H54 (cell line): ENCODE data around the gene CALN1.

ENCODE experiments used
- DNase-seq: peaks from one replicate; pipeline ENCODE4 v3.0.0; 2011; ENCODE audit warnings: low spot score, mixed read lengths; ENCODE audit not compliant: insufficient read length
- FAIRE-seq: peaks from 3 replicates; lab custom pipeline; 2011; peaks lifted over from hg19 to GRCh38; lab: Jason Lieb, UNC
- POLR2A ChIP-seq: IDR thresholded peaks from 2 replicates; pipeline ENCODE4 v1.6.1; 2011; ENCODE audit warnings: low read depth, mild to moderate bottlenecking, low read length

CALN1 gene

DNA sequence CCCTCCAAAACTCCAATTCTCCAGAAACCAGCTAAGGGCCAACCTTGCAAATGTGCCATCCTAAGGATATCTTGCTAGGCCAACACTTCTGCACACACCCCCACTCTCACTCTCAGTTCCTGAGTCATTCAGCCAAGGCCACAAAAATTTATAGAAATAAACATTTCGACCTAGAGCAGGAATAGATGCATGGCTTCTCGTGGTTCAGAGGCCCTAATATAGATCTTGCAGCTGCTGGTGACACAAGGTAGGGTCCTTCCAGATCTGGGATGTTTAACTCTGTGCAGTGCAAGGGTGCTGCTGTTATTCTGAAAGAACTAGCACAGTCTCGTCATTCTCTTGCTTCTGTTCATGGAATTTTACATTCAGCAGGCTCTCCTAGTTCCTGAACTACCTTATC lies 369.3 kb downstream of the CALN1 start:
- TF ChIP-seq POLR2A, result no peak
- FAIRE-seq (no peak), DNase-seq (no peak)

DNA sequence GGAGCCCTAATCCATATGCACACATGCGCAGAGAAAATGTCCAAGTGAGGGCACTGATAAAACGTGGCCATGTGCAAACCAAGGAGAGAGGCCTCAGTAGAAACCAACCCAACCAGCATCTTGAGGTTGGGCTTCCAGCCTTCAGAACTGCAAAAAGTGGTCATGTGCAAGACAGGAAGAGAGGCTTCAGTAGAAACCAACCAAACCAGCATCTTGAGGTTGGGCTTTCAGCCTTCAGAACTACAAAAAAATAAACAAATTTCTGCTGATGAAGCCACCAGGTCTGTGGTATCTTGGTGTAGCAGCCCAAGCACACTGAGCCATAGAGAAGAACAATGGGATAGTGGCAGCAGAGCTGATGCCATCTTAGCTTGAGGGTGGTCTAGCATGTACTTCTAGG lies 371.5 kb downstream of the CALN1 start:
- no peak for TF ChIP-seq POLR2A

DNA sequence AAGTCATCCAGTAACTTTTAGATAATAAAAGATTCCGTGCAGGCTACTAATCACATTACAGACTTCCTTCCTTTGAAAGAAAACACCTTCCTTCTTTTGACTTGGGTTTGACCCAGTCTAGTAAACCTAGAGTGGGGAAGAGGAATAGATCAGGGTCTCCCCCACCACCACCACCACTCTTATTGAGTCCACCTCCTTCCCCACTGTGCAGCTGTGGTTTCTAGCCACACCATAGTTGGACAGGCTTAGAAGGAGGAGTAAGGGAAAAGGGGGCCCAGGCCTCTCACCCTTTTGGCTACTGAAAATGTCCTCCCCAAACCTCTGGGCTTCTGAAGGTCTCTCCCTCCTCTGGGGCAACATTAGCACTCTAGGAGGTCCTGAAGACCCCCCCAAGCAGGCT lies 372.7 kb downstream of the CALN1 start:
- no peak for DNase-seq

More for the DNA sequence above, 371.5 kb downstream of the CALN1 start:
- DNase-seq (no peak), FAIRE-seq (no peak)

DNA sequence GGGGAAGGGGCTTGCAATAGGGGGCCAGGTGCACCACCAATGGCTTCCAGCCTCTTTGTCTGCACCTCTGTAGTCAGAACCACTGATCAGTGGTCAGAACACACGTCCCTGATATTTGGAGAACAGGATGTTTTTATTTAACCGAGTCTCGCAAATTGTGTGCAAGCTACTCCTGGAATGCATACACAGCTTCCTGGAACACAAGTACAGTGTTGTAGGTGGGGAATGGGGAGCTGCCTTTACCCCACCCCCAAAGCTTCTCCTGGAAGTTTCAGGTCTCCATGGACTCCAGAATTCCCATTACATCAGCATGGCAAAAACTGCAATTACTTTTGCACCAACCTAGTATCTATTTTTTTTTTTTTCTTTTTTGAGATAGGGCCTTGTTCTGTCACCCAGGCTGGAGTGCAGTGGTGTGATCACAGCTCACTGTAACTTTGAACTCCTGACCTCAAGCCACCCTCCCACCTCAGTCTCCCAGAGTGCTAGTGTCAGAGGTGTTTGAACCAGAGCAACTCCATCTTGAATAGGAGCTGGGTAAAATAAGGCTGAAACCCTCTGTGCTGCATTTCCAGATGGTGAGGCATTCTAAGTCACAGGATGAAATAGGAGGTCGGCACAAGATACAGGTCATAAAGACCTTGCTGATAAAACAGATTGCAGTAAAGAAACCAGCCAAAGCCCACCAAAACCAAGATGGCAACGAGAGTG lies 374.0 kb downstream of the CALN1 start:
- no peak for TF ChIP-seq POLR2A
- DNase-seq (no peak), FAIRE-seq (no peak)

More for the DNA sequence above, 372.7 kb downstream of the CALN1 start:
- no peak for TF ChIP-seq POLR2A
- FAIRE-seq, result no peak

DNA sequence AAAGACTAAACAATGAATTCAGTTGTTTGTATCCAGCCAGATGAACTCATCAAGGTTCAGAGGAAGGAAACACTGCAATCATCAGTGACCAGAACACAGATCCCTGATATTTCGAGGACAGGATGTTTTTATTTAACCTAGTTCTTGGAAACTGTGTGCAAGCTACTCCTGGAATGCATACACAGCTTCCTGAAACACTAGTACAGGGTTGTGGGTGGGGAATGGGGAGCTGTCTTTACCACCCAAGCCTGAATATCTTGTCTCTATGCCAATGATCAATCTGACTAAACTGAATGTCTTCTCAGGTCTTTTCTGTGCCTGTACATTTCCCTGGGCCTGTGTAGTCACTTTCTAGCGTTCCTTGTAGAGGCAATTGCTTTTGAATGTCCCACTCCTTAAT lies 374.6 kb downstream of the CALN1 start:
- no peak for TF ChIP-seq POLR2A
- no peak for DNase-seq
- FAIRE-seq, result no peak

DNA sequence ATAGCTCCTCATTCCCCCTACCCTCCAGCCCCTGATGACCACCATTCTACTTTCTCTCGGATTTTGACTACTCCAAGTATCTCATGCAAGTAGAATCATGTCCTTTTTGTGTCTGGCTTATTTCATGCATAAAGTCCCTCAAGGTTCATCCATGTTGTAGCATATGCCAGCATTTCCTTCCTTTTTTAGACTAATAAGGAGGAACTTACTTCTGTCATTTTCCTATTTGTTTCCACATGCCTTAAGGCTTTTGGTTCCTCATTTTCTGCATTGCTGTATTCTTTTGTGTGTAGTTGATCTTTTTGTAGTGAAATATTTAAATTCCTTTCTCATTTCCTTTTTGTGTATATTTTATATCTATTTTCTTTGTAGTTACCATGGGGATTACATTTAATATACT lies 376.9 kb downstream of the CALN1 start:
- FAIRE-seq (no peak), DNase-seq (no peak)
- TF ChIP-seq POLR2A, result no peak

DNA sequence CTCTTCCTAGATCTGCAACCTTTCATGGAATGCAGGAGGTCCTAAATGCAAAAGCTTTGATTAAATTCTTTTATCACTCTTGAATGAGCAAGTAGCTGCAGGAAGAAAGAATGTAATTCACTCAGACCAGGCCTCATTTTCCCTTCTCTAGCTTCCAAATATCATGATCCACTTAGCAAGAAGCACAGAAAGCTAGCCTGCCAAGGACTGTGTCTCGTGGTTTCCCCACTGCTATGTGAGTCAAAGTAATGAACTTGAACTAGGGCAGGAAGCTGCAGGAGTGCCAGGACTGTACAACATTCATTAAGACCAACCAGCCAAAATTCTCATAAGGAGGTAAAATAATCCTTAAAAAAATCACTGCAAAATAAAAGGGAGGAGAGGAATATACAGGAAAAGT lies 379.2 kb downstream of the CALN1 start:
- DNase-seq (no peak), FAIRE-seq (no peak)
- no peak for TF ChIP-seq POLR2A

DNA sequence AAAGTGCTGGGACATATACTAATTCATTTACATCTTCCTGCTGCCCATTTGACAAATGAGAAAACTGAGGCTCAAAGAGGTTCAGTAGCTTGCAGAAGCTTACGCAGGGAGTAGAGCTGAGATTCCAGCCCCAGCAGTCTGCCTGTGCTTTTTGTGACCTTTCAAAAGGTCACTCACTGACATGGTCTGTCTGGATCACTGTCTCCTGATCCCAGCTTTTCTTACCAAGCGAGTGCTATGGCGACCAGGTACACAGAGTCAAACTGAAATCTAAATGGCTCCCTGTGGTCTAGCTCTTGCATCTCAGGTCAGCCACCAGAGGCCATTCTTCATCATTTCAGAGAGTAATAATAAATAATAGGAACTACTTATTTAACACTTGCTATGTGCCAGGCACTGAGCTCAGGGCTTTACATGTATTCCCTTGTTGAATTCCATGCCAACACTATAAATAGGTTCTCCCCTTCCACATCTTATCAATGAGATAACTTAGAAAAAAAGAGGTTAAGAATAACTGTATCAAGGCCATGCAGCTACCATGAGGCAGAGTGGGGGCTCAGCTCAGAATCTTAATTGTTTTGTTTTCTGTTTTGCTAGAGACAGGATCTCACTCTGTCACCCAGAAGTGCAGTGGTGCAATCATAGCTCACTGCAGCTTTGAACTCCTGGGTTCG lies 381.0 kb downstream of the CALN1 start:
- no peak for FAIRE-seq
- TF ChIP-seq POLR2A, result no peak
- no peak for DNase-seq

DNA sequence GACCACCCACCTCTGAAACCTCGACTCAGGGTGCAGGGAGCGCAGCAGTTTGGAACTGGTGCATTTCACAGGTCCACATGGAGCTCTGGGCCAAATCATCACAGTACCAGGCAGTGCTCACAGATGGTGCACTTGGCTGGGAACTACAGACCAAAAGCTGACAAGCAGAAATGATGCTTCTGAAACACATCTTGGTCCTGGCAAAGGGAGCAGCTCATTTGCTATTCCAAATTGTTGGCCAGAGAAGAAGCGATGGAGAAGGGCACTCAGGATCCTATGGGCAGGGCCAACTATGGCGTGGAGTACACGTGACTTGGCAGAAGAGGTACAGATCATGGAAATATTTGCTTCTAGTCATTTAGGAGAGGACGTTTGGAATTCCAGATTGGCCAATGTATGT lies 383.9 kb downstream of the CALN1 start:
- DNase-seq, result no peak
- TF ChIP-seq POLR2A, result no peak
- no peak for FAIRE-seq

DNA sequence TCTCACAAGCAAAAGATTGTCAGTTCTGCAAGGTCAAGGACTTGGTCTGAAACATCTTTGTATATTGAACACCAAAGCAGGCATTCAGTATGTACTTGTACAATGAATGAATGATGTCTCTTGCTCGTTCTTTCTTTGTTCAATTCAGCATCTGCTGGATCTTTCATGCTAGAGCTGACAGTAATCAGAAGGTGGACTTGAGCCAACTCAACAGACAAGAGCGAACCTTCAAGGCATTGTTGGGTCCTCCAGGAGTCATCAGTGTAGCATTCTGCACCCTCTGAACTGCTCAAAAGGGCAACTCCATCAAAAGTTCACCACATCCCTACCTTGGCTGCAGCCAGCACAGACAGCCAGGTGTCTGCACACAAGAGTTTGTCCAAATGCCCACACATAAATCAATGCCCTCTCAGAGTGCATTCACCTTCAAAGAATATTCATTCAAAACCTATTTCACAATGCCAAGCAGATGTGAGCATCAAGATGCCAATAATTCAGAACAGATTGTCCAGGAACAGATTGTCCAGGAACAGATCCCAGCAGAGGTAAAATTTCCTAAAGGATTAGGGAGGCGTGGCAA lies 386.7 kb downstream of the CALN1 start:
- DNase-seq (no peak), FAIRE-seq (no peak)
- TF ChIP-seq POLR2A, result no peak

DNA sequence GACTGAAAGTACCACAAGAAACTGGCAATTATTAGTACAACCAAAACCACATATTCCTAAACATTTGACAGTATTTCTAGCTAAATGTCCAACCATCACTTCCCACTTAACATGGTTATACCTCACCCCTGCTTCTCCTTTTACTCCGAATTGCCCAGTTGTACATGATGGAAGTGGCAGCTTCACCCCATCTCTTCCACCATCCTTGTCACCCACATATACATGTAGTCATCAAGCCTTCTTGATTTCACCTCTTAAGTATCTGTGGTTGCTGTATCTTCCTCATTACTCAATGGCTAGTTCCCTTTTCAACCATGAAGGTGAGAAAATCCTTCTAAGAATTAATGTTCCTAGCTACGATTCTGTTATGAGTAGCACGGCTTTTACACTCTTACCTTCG lies 388.2 kb downstream of the CALN1 start:
- TF ChIP-seq POLR2A, result no peak
- FAIRE-seq, result no peak
- DNase-seq, result no peak

DNA sequence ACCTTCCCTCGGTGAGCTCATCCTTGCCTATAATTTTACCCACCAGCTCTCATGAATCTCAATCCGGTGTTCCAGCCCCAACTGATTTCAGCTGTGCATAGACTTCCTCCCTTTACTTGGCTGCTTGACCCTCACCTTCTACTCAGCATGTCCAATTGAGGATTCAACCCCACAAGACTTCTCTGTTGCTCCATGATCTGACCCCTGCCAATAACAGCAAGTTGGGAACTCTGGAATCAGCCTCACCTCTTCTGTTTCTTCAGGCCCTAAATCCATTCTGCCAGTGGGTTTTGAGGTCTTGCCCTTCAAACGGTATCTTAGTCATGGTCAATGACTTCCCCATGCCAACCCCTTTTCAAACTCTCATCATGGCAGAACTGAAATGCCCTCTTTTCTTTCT lies 390.4 kb downstream of the CALN1 start:
- no peak for DNase-seq
- FAIRE-seq, result no peak
- TF ChIP-seq POLR2A, result no peak

DNA sequence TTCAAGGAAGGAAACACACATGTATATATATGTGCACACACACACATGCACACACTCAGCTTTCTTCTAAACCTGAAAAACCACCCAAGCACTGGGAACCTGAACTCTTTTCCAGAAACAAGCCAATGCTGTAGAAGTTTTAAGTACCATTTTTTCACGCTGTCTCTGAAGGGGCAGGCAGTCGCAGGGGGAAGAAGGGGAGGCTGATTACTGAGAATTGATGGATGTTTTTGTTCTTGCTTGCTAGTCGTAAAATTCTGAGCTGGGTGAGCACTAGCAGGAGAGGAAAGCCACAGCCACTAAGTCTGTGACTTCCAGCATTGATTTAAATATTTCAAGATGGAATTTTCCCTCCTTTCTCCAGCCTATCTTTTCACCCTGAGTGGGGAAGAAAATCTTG lies 391.8 kb downstream of the CALN1 start:
- TF ChIP-seq POLR2A, result no peak
- FAIRE-seq, result no peak
- DNase-seq, result no peak

DNA sequence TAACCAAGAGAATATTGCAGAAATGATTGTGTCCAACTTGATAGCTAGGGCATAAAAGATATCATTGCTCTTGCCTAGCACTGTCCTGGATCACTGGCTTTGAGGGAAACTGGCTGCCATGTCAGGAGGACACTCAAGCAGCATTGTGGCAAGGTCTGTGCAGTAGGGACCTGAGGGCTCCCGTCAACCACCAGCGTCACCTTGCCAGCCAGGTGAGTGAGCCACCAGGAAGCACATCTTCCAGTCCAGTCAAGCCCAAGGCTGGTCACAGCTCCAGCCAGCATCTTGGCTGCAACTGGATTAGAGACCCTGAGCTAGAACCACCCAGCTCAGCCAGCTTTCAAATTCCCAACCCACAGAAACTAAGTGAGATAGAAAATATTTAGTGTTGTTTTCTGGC lies 392.7 kb downstream of the CALN1 start:
- FAIRE-seq (no peak), DNase-seq (no peak)
- no peak for TF ChIP-seq POLR2A

DNA sequence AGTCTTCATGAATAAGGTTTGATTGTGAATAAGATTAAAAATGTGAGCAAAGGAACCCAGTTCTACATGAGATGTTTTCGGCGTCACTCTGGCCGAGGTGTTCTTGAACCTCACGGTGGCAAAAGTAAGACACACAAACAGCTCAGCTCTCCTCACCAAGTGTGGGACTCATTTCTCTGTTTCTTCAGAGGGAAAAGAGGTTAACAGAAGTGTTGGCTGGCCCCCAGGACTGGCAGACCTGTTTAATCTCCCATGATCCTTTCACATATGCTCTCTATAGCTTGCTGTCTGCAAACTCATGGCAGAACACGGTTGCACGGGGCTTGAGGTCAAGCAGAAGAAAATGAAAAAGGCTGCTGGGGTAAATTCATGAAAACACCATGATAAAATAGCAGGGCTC lies 394.4 kb downstream of the CALN1 start:
- DNase-seq (no peak), FAIRE-seq (no peak)
- TF ChIP-seq POLR2A, result no peak
